Smooth muscle cell (in vitro differentiated cells): Measurements from ENCODE around the gene SAMD14. TPM values are rescaled to one million over a fixed set of nuclear protein-coding genes. Genes with fewer than 3 reads are reported as not detected.
A peak's percentile ranks its signal among the peaks of the same experiment; 100 is the strongest.

ENCODE experiments used
- DNase-seq: peaks from one replicate; lab custom pipeline; 2025; ENCODE audit not compliant: unreplicated experiment; lab: John Stamatoyannopoulos, UW
- H2AFZ ChIP-seq: fragments of 200-600 bp; sonication (generic); 2 replicates; pipeline ENCODE4 v1.6.0; 2016; ENCODE audit warnings: antibody characterized with exemption, low read depth, mild to moderate bottlenecking
- H3F3A ChIP-seq: fragments of 200-600 bp; sonication (generic); 2 replicates; pipeline ENCODE4 v1.6.0; 2017; ENCODE audit warnings: antibody characterized with exemption, low read depth
- H3K27ac ChIP-seq: fragments of 200-600 bp; sonication (generic); 2 replicates; pipeline ENCODE4 v1.5.1; 2016; ENCODE audit warnings: low read depth, mild to moderate bottlenecking
- H3K27me3 ChIP-seq: fragments of 200-600 bp; sonication (generic); 2 replicates; pipeline ENCODE4 v1.6.1; 2016; ENCODE audit warnings: low read depth, mild to moderate bottlenecking
- H3K36me3 ChIP-seq: fragments of 200-600 bp; sonication (generic); 2 replicates; pipeline ENCODE4 v1.5.1; 2016; ENCODE audit warnings: low read depth
- H3K4me1 ChIP-seq: fragments of 200-600 bp; sonication (generic); 2 replicates; pipeline ENCODE4 v1.5.1; 2016; ENCODE audit warnings: low read depth
- H3K4me2 ChIP-seq: fragments of 200-600 bp; sonication (generic); 2 replicates; pipeline ENCODE4 v1.6.0; 2016; ENCODE audit warnings: mild to moderate bottlenecking
- H3K4me3 ChIP-seq: fragments of 200-600 bp; sonication (generic); 2 replicates; pipeline ENCODE4 v1.5.1; 2016; ENCODE audit warnings: mild to moderate bottlenecking
- H3K79me2 ChIP-seq: fragments of 200-600 bp; sonication (generic); 2 replicates; pipeline ENCODE4 v1.6.0; 2016; ENCODE audit warnings: low read depth, mild to moderate bottlenecking
- H3K9ac ChIP-seq: fragments of 200-600 bp; sonication (generic); 2 replicates; pipeline ENCODE4 v1.6.0; 2016; ENCODE audit warnings: low read depth
- H3K9me3 ChIP-seq: fragments of 200-600 bp; sonication (generic); replicated peaks from 2 replicates; pipeline ENCODE4 v1.5.1; 2016; ENCODE audit warnings: low read depth
- H4K20me1 ChIP-seq: fragments of 200-600 bp; sonication (generic); 2 replicates; pipeline ENCODE4 v1.6.0; 2016; ENCODE audit warnings: low read depth
- CTCF ChIP-seq: fragments of 200-600 bp; sonication (generic); IDR thresholded peaks from 2 replicates; pipeline ENCODE4 v1.5.1; 2017; ENCODE audit warnings: borderline replicate concordance, mild to moderate bottlenecking, antibody characterized with exemption; ENCODE audit not compliant: insufficient read depth, poor library complexity, severe bottlenecking
- WGBS: methylation state at CpG from one replicate; pipeline ENCODE4 v1.1.7; 2016; ENCODE audit warnings: low lambda C conversion rate; 5-methylcytosine and 5-hydroxymethylcytosine counted together
- polyA plus RNA-seq: library from polyadenylated mRNA; unstranded; fragments of >200 nt; fragmentation: Nextera tagmentation; extraction: Ambion mirVana; gene quantifications from 2 replicates; pipeline ENCODE4 v1.2.1, GENCODE V29; 2016
- total RNA-seq: library from RNA; depleted of rRNA; stranded (reverse); fragments of >200 nt; gene quantifications from 2 replicates; pipeline ENCODE4 v1.2.3, GENCODE V29; 2014

The SAMD14 gene
- total and polyA plus RNA-seq, 2 experiments from 2014 or later, result 13.7 to 39.1 TPM

GRCh38 chr17:50163843-50164696 lies 34.1 kb upstream of the SAMD14 start:
- Histone ChIP-seq H3K4me1 (peaks cover 4% of the 10 kb centered on the region), H3K9ac (no peak overlapping the region), H3K27me3 (no peaks in the 10 kb centered on the region), H3K4me3 (no peak overlapping the region), H3K36me3 (no peaks in the 10 kb centered on the region), H2AFZ (no peak overlapping the region), H3K9me3 (no peaks in the 10 kb centered on the region), H3K4me2 (no peak overlapping the region), H3F3A (no peaks in the 10 kb centered on the region), H4K20me1 (no peaks in the 10 kb centered on the region), H3K79me2 (no peaks in the 10 kb centered on the region), H3K27ac (no peak overlapping the region)
- no peak for DNase-seq
- WGBS, result 83% methylated on average over 11 of the region's 11 CpGs
- TF ChIP-seq CTCF, result no peak

- Histone ChIP-seq H3K27ac (no peak overlapping the region), H3K4me3 (no peak overlapping the region), H3K9ac (no peak overlapping the region), H3K9me3 (no peaks in the 10 kb centered on the region), H3F3A (no peaks in the 10 kb centered on the region), H3K4me2 (no peak overlapping the region), H3K27me3 (no peaks in the 10 kb centered on the region), H3K4me1 (peaks cover 4% of the 10 kb centered on the region), H3K36me3 (no peaks in the 10 kb centered on the region), H2AFZ (no peak overlapping the region), H3K79me2 (no peaks in the 10 kb centered on the region), H4K20me1 (no peaks in the 10 kb centered on the region)
- no peak for DNase-seq
- no peak for TF ChIP-seq CTCF
- WGBS, result 89% methylated on average over 8 of the region's 8 CpGs
Observed at GRCh38 chr17:50162466-50163254, 32.7 kb upstream of the SAMD14 start.

GRCh38 chr17:50161911-50162288 lies 31.9 kb upstream of the SAMD14 start:
- no peak overlapping the region for H3K9ac ChIP-seq
- peak overlapping the region; percentile 92 for H3K4me2 ChIP-seq
- H2AFZ ChIP-seq, result no peak overlapping the region
- H3K4me1 ChIP-seq, result peaks cover 4% of the 10 kb centered on the region
- H3K27ac ChIP-seq, result no peak overlapping the region
- H3K36me3 ChIP-seq, result no peaks in the 10 kb centered on the region
- no peaks in the 10 kb centered on the region for H3K27me3 ChIP-seq
- 67% methylated on average over 16 of the region's 16 CpGs for WGBS
- H4K20me1 ChIP-seq, result no peaks in the 10 kb centered on the region
- H3K9me3 ChIP-seq, result no peaks in the 10 kb centered on the region
- no peaks in the 10 kb centered on the region for H3K79me2 ChIP-seq
- DNase-seq, result no peak
- peak overlapping the region; percentile 60 for H3K4me3 ChIP-seq
- H3F3A ChIP-seq, result no peaks in the 10 kb centered on the region
- no peak for TF ChIP-seq CTCF
